MV-4-11 (cell line): ENCODE results near the gene LMX1B.
"Not testable (repeated sequence)": the region's sequence is repeated elsewhere in the genome, so short reads cannot be mapped to it uniquely, and the experiment has no call there.

ENCODE experiments used
- DNase-seq: peaks from one replicate; lab custom pipeline; 2025; lab: John Stamatoyannopoulos, UW

The LMX1B gene

GRCh38 chr9:126613651-126614050 is at the start of gene LMX1B:
TSS of gene LMX1B (plus strand) at chr9:126613928. CDS start at chr9:126614450, 522 bp downstream.
- no peak for DNase-seq

- DNase-seq = no peak
Measured at GRCh38 chr9:126564128-126564527, 49.6 kb upstream of the LMX1B start.

GRCh38 chr9:126564716-126565115 is 49.0 kb upstream of the LMX1B start:
- DNase-seq = no peak

GRCh38 chr9:126565336-126566128 is 48.2 kb upstream of the LMX1B start:
- DNase-seq = no peak

- no peak for DNase-seq
Measured at GRCh38 chr9:126569036-126569435, 44.7 kb upstream of the LMX1B start.

GRCh38 chr9:126578029-126578428 is 35.7 kb upstream of the LMX1B start:
- DNase-seq = no peak

GRCh38 chr9:126580319-126580718 is 33.4 kb upstream of the LMX1B start:
- not testable (repeated sequence) for DNase-seq

- DNase-seq = no peak
Measured at GRCh38 chr9:126581893-126582292, 31.8 kb upstream of the LMX1B start.

GRCh38 chr9:126582427-126582826 is 31.3 kb upstream of the LMX1B start:
- no peak for DNase-seq

- DNase-seq = no peak
Measured at GRCh38 chr9:126583144-126583760, 30.5 kb upstream of the LMX1B start.

GRCh38 chr9:126584611-126585010 is 29.1 kb upstream of the LMX1B start:
- DNase-seq = no peak

- DNase-seq = no peak
Measured at GRCh38 chr9:126586236-126586635, 27.5 kb upstream of the LMX1B start.

- peak; percentile 4 for DNase-seq
Measured at GRCh38 chr9:126587187-126588185, 26.2 kb upstream of the LMX1B start.

- no peak for DNase-seq
Measured at GRCh38 chr9:126588491-126589168, 25.1 kb upstream of the LMX1B start.

- DNase-seq = no peak
Measured at GRCh38 chr9:126589349-126589748, 24.4 kb upstream of the LMX1B start.

GRCh38 chr9:126591083-126591482 is 22.6 kb upstream of the LMX1B start:
- DNase-seq = no peak

GRCh38 chr9:126591922-126592321 is 21.8 kb upstream of the LMX1B start:
- no peak for DNase-seq

- no peak for DNase-seq
Measured at GRCh38 chr9:126592461-126592860, 21.3 kb upstream of the LMX1B start.

GRCh38 chr9:126595982-126596381 is 17.7 kb upstream of the LMX1B start:
- no peak for DNase-seq

GRCh38 chr9:126599047-126599650 is 14.6 kb upstream of the LMX1B start:
- DNase-seq = no peak
